ENCODE data around the gene ANAPC2.

GRCh38 chr9:137191691-137192447, 3.5 kb upstream of the ANAPC2 start:
- TF ChIP-seq CTCF (IDR thresholded peaks at IDR 0.05; ENCODE audit: low read depth, low read length), result no peak
- no peak for TF ChIP-seq EZH2phosphoT487 (IDR thresholded peaks at IDR 0.05; ENCODE audit: low read depth)

All from OCI-LY3 (cell line).